Measurements from ENCODE around the gene ANXA7.

DNA sequence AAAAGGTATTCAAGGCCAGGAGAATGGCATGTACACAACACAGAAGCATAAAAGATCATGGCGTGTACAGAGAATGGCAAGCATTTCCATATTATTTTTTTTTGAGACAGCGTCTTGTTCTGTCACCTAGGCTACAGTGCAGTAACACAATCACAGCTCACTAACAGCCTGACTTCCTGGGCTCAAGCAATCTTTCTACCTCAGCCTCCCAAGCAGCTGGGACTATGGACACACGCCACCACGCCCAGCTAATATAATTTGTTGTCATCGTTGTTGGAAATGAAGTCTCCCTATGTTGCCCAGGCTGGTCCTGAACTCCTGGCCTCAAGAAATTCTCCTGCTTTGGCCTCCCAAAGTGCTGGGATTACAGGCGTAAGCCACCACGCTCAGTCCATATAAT is 27.3 kb downstream of the ANXA7 start:
- TF ChIP-seq POLR2A (IDR thresholded peaks at IDR 0.05): no peak
- TF ChIP-seq, protein P1, sequence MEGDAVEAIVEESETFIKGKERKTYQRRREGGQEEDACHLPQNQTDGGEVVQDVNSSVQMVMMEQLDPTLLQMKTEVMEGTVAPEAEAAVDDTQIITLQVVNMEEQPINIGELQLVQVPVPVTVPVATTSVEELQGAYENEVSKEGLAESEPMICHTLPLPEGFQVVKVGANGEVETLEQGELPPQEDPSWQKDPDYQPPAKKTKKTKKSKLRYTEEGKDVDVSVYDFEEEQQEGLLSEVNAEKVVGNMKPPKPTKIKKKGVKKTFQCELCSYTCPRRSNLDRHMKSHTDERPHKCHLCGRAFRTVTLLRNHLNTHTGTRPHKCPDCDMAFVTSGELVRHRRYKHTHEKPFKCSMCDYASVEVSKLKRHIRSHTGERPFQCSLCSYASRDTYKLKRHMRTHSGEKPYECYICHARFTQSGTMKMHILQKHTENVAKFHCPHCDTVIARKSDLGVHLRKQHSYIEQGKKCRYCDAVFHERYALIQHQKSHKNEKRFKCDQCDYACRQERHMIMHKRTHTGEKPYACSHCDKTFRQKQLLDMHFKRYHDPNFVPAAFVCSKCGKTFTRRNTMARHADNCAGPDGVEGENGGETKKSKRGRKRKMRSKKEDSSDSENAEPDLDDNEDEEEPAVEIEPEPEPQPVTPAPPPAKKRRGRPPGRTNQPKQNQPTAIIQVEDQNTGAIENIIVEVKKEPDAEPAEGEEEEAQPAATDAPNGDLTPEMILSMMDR (IDR thresholded peaks at IDR 0.05): no peak
